ENCODE data around the gene GATM.

- no peak for TF ChIP-seq CTCF (conservative IDR thresholded peaks at IDR 0.05; ENCODE audit: low read depth, low read length)
- no peak for TF ChIP-seq EZH2 (IDR thresholded peaks at IDR 0.05; ENCODE audit: borderline replicate concordance, low read depth, low read length, poor library complexity, severe bottlenecking)
These were observed 15.9 kb downstream of the GATM start for GRCh38 chr15:45362419-45362818.
